WTC11 (cell line): ENCODE measurements around the gene GRM8. TPM values are rescaled to one million over a fixed set of nuclear protein-coding genes. Genes with fewer than 3 reads are reported as not detected.
"Not testable (repeated sequence)": the region's sequence is repeated elsewhere in the genome, so short reads cannot be mapped to it uniquely, and the experiment has no call there.

Experiments used
- ATAC-seq: fragments of 200-7000 bp; cut with Tn5 transposase; 2 replicates; pipeline ENCODE4 v1.10.0; 2021; ENCODE audit warnings: mild to moderate bottlenecking, moderate library complexity
- CTCF ChIA-PET: fragments of 300-600 bp; sonication (Branson Sonifier 250); formaldehyde crosslinking; loops from one replicate; lab custom pipeline; 2021; ENCODE audit warnings: antibody characterized with exemption; lab: Charles Lee
- POLR2A ChIA-PET: fragments of 350-600 bp; sonication (Branson Sonifier 250); formaldehyde crosslinking; loops from one replicate; lab custom pipeline; 2021; ENCODE audit warnings: antibody characterized with exemption; lab: Charles Lee
- DNase-seq: peaks from one replicate; pipeline ENCODE4 v3.0.0; 2021; ENCODE audit warnings: low spot score
- H3K27ac Mint-ChIP-seq: 2 replicates; pipeline ENCODE4 v1.8.0; 2021; ENCODE audit warnings: mixed read lengths
- H3K27me3 Mint-ChIP-seq: 2 replicates; pipeline ENCODE4 v1.8.0; 2021; ENCODE audit warnings: low read depth, mild to moderate bottlenecking, moderate library complexity, mixed read lengths
- H3K36me3 Mint-ChIP-seq: 2 replicates; pipeline ENCODE4 v1.8.0; 2021; ENCODE audit warnings: mixed read lengths
- H3K4me1 Mint-ChIP-seq: 2 replicates; pipeline ENCODE4 v1.8.0; 2022; ENCODE audit warnings: mixed read lengths
- H3K4me3 Mint-ChIP-seq: 2 replicates; pipeline ENCODE4 v1.8.0; 2021; ENCODE audit warnings: mild to moderate bottlenecking, moderate library complexity, mixed read lengths
- H3K9me3 Mint-ChIP-seq: 2 replicates; pipeline ENCODE4 v1.8.0; 2021; ENCODE audit warnings: mixed read lengths
- ATF1 ChIP-seq: sonication (generic); formaldehyde crosslinking; IDR thresholded peaks from 2 replicates; pipeline ENCODE4 v1.8.1; 2023; ENCODE audit warnings: mild to moderate bottlenecking, moderate library complexity, missing genetic modification reagents
- CREM ChIP-seq: sonication (generic); formaldehyde crosslinking; IDR thresholded peaks from 2 replicates; pipeline ENCODE4 v1.8.1; 2022; ENCODE audit warnings: mild to moderate bottlenecking, missing genetic modification reagents, moderate library complexity
- GABPB1 ChIP-seq: sonication (generic); formaldehyde crosslinking; IDR thresholded peaks from 2 replicates; pipeline ENCODE4 v1.8.1; 2023; ENCODE audit warnings: mild to moderate bottlenecking, missing genetic modification reagents
- JAZF1 ChIP-seq: fragments of 250-450 bp; sonication (Bioruptor Pico); IDR thresholded peaks from 2 replicates; pipeline ENCODE4 v1.9.0; 2021; ENCODE audit warnings: moderate library complexity, mild to moderate bottlenecking, inconsistent platforms
- NFE2L1 ChIP-seq: sonication (generic); formaldehyde crosslinking; IDR thresholded peaks from 2 replicates; pipeline ENCODE4 v1.8.1; 2023; ENCODE audit warnings: missing genetic modification reagents
- NR2C2 ChIP-seq: sonication (generic); formaldehyde crosslinking; IDR thresholded peaks from 2 replicates; pipeline ENCODE4 v1.8.0; 2022; ENCODE audit warnings: mild to moderate bottlenecking, missing genetic modification reagents
- NR3C1 ChIP-seq: sonication (generic); formaldehyde crosslinking; conservative IDR thresholded peaks from 2 replicates; pipeline ENCODE4 v1.8.1; 2023; ENCODE audit warnings: low read depth, mild to moderate bottlenecking, missing genetic modification reagents
- PRRX2 ChIP-seq: fragments of 250-450 bp; sonication (Bioruptor Pico); IDR thresholded peaks from 2 replicates; pipeline ENCODE4 v1.8.0; 2021; ENCODE audit warnings: mild to moderate bottlenecking
- RELA ChIP-seq: sonication (generic); formaldehyde crosslinking; IDR thresholded peaks from 2 replicates; pipeline ENCODE4 v1.8.1; 2022; ENCODE audit warnings: missing genetic modification reagents, mild to moderate bottlenecking, borderline replicate concordance
- ZBTB21 ChIP-seq: sonication (generic); formaldehyde crosslinking; IDR thresholded peaks from 2 replicates; pipeline ENCODE4 v1.8.1; 2023; ENCODE audit warnings: mild to moderate bottlenecking, missing genetic modification reagents, borderline replicate concordance
- ZNF219 ChIP-seq: sonication (generic); formaldehyde crosslinking; IDR thresholded peaks from 2 replicates; pipeline ENCODE4 v1.8.0; 2023; ENCODE audit warnings: missing genetic modification reagents, mild to moderate bottlenecking, borderline replicate concordance
- total RNA-seq: library from RNA; stranded (reverse); gene quantifications from 3 replicates; pipeline ENCODE4 v1.2.3, GENCODE V29; 2021
- TF ChIP-seq, protein P1 (sequence below): fragments of 250-450 bp; sonication (Bioruptor Pico); IDR thresholded peaks from 2 replicates; pipeline ENCODE4 v1.9.0; 2021; ENCODE audit warnings: moderate library complexity, mild to moderate bottlenecking, inconsistent platforms, borderline replicate concordance
- TF ChIP-seq, protein P2 (sequence below): sonication (generic); formaldehyde crosslinking; IDR thresholded peaks from 2 replicates; pipeline ENCODE4 v1.8.1; 2022; ENCODE audit warnings: low read depth, mild to moderate bottlenecking, moderate library complexity, missing genetic modification reagents, borderline replicate concordance
- TF ChIP-seq, protein P3 (sequence below): sonication (generic); formaldehyde crosslinking; IDR thresholded peaks from 2 replicates; pipeline ENCODE4 v1.8.0; 2022; ENCODE audit warnings: mild to moderate bottlenecking, missing genetic modification reagents
- TF ChIP-seq, protein P4 (sequence below): sonication (generic); formaldehyde crosslinking; IDR thresholded peaks from 2 replicates; pipeline ENCODE4 v1.8.1; 2023; ENCODE audit warnings: mild to moderate bottlenecking, missing genetic modification reagents, moderate library complexity
- TF ChIP-seq, protein P5 (sequence below): fragments of 250-450 bp; sonication (Bioruptor Pico); IDR thresholded peaks from 2 replicates; pipeline ENCODE4 v2.1.2; 2022; ENCODE audit warnings: mild to moderate bottlenecking, moderate library complexity

The GRM8 gene
- total RNA-seq, 1 experiment from 2014 or later = 2.3 TPM

DNA sequence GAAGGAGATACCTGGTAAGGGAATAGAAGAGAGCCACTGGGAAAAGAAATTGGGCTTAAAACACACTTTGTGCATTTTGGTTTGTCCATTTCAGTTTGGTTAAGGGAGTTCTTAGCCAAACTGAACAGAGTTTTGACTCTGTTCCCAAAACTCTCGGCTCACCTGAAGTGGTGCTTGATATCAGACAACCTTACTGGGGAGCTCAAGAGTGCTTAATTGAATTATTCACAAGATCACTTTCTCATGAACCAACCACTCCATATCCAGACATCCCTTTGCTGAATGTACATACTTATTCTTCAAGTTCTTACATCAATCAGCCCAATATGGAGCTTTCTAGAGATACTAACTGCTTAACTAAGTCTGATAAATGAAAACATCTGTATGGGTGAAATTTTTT is 413.1 kb downstream of the GRM8 start:
- TF ChIP-seq NR2C2 (CRISPR knock-in tag) (no peak), NFE2L1 (CRISPR knock-in tag) (no peak), ZBTB21 (CRISPR knock-in tag) (no peak), CREM (CRISPR knock-in tag) (no peak)
- TF ChIP-seq, protein P1, sequence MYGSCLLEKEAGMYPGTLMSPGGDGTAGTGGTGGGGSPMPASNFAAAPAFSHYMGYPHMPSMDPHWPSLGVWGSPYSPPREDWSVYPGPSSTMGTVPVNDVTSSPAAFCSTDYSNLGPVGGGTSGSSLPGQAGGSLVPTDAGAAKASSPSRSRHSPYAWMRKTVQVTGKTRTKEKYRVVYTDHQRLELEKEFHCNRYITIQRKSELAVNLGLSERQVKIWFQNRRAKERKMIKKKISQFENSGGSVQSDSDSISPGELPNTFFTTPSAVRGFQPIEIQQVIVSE = no peak
- TF ChIP-seq, protein P2, sequence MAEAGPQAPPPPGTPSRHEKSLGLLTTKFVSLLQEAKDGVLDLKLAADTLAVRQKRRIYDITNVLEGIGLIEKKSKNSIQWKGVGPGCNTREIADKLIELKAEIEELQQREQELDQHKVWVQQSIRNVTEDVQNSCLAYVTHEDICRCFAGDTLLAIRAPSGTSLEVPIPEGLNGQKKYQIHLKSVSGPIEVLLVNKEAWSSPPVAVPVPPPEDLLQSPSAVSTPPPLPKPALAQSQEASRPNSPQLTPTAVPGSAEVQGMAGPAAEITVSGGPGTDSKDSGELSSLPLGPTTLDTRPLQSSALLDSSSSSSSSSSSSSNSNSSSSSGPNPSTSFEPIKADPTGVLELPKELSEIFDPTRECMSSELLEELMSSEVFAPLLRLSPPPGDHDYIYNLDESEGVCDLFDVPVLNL = no peak
- DNase-seq (no peak), ATAC-seq (no peak)
- Mint-ChIP-seq H3K27me3 (no peaks in the 10 kb centered on the region), H3K27ac (no peak overlapping the region), H3K36me3 (no peaks in the 10 kb centered on the region), H3K9me3 (no peaks in the 10 kb centered on the region), H3K4me3 (no peak overlapping the region), H3K4me1 (no peaks in the 10 kb centered on the region; the same call in 1 of the 2 replicates)
- ChIA-PET POLR2A (no interaction called here), CTCF (no interaction called here)

DNA sequence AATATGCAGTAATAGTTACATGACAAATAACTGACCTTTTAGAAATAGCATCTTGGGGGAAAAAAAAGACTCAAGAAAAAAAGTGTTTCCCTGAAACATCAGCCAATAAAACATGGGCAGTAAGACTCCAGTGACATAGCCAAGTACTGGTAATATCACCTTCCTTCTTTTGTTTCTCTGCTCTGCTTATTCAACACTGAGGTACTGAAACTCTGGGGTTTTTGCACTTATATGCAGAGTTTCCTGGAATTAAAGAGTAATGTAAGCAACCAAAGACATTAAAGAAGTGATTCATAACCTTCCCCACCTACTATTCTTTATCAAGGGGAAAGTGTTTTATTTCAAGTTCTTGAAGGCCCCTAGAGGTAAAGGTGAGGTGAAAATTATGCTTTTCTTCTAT is 414.5 kb downstream of the GRM8 start:
- TF ChIP-seq, protein P3, sequence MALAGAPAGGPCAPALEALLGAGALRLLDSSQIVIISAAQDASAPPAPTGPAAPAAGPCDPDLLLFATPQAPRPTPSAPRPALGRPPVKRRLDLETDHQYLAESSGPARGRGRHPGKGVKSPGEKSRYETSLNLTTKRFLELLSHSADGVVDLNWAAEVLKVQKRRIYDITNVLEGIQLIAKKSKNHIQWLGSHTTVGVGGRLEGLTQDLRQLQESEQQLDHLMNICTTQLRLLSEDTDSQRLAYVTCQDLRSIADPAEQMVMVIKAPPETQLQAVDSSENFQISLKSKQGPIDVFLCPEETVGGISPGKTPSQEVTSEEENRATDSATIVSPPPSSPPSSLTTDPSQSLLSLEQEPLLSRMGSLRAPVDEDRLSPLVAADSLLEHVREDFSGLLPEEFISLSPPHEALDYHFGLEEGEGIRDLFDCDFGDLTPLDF (CRISPR knock-in tag) = no peak
- TF ChIP-seq ZNF219 (CRISPR knock-in tag) (no peak), ATF1 (CRISPR knock-in tag) (no peak), PRRX2 (CRISPR knock-in tag) (no peak), NR3C1 (CRISPR knock-in tag) (no peak), GABPB1 (CRISPR knock-in tag) (no peak), JAZF1 (CRISPR knock-in tag) (no peak), RELA (CRISPR knock-in tag) (no peak), NR2C2 (CRISPR knock-in tag) (no peak)
- TF ChIP-seq, protein P4, sequence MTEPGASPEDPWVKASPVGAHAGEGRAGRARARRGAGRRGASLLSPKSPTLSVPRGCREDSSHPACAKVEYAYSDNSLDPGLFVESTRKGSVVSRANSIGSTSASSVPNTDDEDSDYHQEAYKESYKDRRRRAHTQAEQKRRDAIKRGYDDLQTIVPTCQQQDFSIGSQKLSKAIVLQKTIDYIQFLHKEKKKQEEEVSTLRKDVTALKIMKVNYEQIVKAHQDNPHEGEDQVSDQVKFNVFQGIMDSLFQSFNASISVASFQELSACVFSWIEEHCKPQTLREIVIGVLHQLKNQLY = no peak
- TF ChIP-seq, protein P5, sequence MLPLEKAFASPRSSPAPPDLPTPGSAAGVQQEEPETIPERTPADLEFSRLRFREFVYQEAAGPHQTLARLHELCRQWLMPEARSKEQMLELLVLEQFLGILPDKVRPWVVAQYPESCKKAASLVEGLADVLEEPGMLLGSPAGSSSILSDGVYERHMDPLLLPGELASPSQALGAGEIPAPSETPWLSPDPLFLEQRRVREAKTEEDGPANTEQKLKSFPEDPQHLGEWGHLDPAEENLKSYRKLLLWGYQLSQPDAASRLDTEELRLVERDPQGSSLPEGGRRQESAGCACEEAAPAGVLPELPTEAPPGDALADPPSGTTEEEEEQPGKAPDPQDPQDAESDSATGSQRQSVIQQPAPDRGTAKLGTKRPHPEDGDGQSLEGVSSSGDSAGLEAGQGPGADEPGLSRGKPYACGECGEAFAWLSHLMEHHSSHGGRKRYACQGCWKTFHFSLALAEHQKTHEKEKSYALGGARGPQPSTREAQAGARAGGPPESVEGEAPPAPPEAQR (CRISPR knock-in tag) = no peak
- TF ChIP-seq, all 79 proteins: peak for 0
- H3K9me3 Mint-ChIP-seq = peaks cover 7% of the 10 kb centered on the region
- H3K4me3 Mint-ChIP-seq = no peak overlapping the region
- POLR2A ChIA-PET = no interaction called here
- H3K27me3 Mint-ChIP-seq = no peaks in the 10 kb centered on the region
- H3K27ac Mint-ChIP-seq = no peak overlapping the region
- DNase-seq = no peak
- no peaks in the 10 kb centered on the region; the same call in 1 of the 2 replicates for H3K4me1 Mint-ChIP-seq
- CTCF ChIA-PET = no interaction called here
- no peak for ATAC-seq
- peaks cover 4% of the 10 kb centered on the region; the same call in 1 of the 2 replicates for H3K36me3 Mint-ChIP-seq

DNA sequence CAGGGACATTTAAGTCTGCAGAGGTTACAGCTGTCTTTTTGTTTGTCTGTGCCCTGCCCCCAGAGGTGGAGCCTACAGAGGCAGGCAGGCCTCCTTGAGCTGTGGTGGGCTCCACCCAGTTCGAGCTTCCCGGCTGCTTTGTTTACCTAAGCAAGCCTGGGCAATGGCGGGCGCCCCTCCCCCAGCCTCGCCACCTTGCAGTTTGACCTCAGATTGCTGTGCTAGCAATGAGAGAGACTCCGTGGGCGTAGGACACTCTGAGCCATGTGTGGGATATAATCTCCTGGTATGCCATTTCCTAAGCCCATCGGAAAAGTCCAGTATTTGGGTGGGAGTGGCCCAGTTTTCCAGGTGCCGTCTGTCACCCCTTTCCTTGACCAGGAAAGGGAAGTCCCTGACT is 421.5 kb downstream of the GRM8 start:
- CTCF ChIA-PET, H3K4me1 Mint-ChIP-seq: not testable (repeated sequence)

More for the DNA sequence above, 421.5 kb downstream of the GRM8 start:
- ATAC-seq, POLR2A ChIA-PET, H3K27me3 Mint-ChIP-seq, H3K27ac Mint-ChIP-seq, H3K4me3 Mint-ChIP-seq, DNase-seq: not testable (repeated sequence)
- peaks cover 27% of the 10 kb centered on the region for H3K36me3 Mint-ChIP-seq
- H3K9me3 Mint-ChIP-seq = peaks cover 49% of the 10 kb centered on the region
